ENCODE measurements around the gene TMCO5A.
"Not testable (repeated sequence)": the region's sequence is repeated elsewhere in the genome, so short reads cannot be mapped to it uniquely, and the experiment has no call there.

The TMCO5A gene

DNA sequence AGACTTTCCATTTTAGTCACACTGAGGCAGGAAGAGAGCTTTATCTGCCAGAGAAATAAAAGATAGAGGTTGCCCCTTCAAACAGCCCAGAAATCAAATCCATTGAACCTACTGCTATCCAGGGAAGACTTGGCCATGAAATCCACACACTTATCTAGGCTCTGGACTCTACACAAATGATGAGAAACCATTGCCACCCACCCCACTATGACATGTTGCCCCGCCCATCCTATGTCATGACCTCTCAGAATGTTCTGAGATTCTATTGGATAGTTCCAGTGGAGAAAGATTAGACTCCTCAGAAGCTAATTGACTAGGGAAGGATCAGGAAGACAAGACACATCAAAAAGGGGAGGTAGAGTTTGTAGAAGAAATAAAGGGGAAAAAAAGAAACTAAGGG, at the start of gene TMCO5A:
TSS of gene TMCO5A (plus strand) at position 301 of the 400 bp plus-strand sequence. CDS start 1,684 bp downstream, outside the sequence.
- no peak for DNase-seq

- DNase-seq: no peak
Measured at GRCh38 chr15:37885651-37886050, 48.8 kb upstream of the TMCO5A start.

- no peak for DNase-seq
Measured at GRCh38 chr15:37888356-37888755, 46.1 kb upstream of the TMCO5A start.

GRCh38 chr15:37891766-37892368, 42.6 kb upstream of the TMCO5A start:
- DNase-seq: no peak

- no peak for DNase-seq
Measured at GRCh38 chr15:37893309-37893708, 41.1 kb upstream of the TMCO5A start.

DNA sequence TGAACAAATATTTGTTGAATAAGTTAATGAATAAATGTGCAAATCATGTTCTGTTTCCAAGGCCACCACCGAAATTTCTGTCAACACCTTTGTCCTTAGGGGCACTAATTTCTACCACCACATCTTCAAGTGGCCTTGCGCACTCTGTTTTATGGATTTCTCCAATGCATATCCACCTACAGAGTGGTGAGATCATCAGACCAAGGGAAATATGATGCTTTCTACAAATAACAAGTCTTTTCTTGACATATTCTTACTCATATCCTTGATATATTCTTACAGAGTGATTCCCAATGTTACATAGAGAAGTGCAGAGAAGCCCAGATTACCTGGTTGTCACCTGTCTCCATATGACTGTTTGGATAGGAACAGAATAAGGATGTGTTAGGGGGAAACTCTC, 36.1 kb upstream of the TMCO5A start:
- DNase-seq: no peak

GRCh38 chr15:37900326-37901221, 33.9 kb upstream of the TMCO5A start:
- no peak for DNase-seq

GRCh38 chr15:37902126-37902525, 32.3 kb upstream of the TMCO5A start:
- DNase-seq: no peak

DNA sequence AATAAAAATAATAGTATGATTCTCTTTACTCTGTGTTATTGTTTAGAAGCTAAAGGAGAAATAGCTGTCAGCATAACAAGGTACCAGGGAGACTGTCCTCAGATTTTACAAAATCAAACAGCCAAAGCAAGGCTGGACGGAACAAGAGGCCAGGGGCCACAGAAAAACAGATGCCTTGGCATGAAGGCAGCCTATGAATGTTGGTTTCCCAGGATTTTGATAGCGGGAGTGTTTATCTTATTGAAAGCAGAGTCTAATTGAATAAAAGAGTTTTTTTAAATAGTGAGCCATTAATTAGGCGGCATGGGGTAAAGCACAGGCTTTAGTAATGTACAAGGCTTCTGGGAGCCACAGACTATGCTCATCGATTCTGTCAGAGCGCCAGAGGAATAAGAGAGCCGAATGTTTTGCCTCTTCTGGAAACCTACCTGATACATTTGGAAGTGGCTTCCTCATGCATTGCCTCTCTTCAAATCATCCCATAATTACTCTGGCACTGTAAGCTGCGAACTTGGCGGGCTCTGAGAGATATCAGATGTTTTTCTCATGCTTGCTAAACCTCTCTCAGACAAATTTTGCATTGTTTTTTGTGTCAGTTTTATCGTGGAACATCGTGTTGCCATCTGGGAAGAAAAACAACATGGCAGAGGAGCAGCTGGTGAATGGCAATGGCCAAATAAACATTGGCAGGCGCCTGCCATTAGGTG, 30.4 kb upstream of the TMCO5A start:
- DNase-seq: no peak

DNA sequence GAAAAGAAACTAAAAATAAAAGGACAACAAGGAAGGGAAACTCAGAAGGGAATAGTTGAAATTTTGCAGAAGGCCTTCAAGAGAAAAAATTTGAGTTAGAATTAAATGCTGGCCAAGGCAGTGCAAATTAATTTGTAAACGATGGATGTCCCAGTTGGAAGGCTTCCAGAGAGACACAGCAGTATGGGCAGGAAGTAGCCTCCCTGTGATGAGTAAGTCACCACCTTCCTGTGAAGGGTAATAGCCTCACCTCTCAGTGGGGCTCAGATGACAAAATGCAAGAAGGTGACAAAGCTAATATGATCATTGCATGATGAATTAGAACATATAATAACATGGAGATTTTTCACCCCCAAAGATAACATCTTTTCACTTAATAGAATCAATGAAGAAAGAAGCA, 27.3 kb upstream of the TMCO5A start:
- DNase-seq: no peak

- no peak for DNase-seq
Measured at GRCh38 chr15:37921527-37922385, 12.7 kb upstream of the TMCO5A start.

GRCh38 chr15:37926136-37926535, 8.3 kb upstream of the TMCO5A start:
- no peak for DNase-seq

DNA sequence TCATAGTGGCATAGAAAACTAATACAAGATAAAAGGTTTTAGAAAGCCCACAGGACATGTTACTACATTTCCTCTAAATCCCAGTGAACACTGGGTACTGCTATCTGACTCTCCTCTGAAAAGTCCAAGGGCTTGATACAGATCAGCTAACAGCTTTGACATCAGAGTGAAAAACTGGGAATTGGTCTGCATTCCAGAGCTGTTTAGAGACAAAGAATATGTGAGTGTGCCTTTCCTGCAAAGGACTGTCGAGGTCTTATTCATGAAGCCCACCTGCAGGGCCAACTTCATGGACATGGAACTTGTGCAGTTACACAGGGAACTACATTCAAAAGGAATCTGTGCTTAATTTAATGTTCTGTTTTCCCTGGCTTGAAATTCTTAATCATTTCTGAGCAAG, 5.2 kb upstream of the TMCO5A start:
- no peak for DNase-seq

- DNase-seq: no peak
Measured at GRCh38 chr15:37931321-37931720, 3.1 kb upstream of the TMCO5A start.

GRCh38 chr15:37931868-37932267, 2.6 kb upstream of the TMCO5A start:
- DNase-seq: no peak

DNA sequence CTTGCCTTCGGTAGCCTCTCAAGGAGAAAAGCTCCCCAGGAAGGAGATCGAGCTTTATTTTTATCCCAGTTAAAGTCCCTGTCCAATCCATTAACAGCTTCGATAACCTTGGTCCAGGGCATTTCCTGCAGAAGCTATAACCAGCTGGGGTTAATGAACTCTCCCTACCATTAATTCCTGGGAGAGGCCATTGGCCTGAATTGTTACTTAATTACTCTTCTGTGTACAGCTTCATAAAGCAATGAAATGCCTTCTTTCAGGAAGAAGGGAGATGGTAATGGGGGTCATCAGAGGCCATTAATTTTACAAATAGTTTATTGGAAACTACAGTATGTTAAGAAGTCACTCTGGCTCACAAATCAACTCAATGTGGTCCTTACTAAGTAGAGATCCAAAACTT, 1.9 kb upstream of the TMCO5A start:
- DNase-seq: no peak

GRCh38 chr15:37933666-37934065, 774 bp upstream of the TMCO5A start:
- no peak for DNase-seq

GRCh38 chr15:37940876-37941275, 6.4 kb downstream of the TMCO5A start:
- no peak for DNase-seq

- DNase-seq: no peak
Measured at GRCh38 chr15:37941779-37942178, 7.3 kb downstream of the TMCO5A start.

DNA sequence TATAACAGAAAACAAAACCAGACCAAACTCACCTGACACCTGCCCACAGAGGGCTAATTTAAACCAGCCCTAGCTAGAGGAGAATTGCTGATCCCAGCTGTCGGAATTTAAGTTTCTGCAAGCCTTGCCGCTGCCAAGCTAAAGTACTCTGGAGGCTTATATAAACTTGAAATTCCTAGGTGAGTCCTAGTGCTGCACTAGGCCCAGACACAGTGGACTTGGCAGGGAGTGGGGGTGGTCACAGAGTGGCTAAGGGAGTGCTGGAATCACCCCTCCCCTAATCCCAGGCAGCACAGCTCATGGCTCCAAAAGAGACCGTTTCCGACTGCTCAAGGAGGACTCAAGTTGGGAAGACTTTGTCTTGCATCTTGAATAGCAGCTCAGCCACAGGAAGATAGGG, 17.6 kb downstream of the TMCO5A start:
- no peak for DNase-seq

DNA sequence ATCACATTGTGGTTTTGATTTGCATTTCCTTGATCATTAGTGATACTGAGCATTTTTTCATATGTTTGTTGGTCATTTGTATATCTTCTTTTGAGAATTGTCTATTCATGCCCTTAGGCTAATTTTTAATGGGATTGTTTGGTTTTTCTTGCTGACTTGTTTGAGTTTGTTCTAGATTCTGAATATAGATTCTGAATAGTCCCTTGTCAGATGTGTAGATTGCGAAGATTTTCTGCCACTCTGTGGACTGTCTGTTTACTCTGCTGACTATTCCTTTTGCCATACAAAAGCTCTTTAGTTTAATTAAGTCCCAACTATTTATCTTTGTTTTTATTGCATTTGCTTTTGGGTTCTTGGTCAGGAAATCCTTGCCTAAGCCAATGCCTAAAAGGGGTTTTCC, 26.3 kb downstream of the TMCO5A start:
- DNase-seq: not testable (repeated sequence)

DNA sequence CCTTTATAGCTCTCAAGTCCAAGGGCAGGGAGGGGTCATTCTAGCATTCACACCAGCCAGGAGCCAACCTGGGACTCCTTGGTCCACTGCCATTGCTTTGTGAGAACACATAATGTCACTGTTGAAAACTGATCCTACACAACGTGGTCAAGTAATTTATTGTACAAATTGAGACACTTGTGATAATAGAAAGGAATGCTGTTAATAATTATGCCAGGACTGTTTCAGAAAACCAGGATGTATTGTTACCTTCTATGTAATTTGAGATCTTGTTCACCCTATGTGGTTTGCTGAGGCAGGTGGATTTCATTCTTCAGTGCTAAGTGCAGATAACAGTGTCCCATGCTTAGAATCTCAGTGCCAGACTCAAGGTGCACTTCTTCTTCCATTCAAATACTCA, 33.3 kb downstream of the TMCO5A start:
- DNase-seq: no peak

- no peak for DNase-seq
Measured at GRCh38 chr15:37973856-37974255, 39.4 kb downstream of the TMCO5A start.

Data from CD4-positive, alpha-beta T cell treated with Interferon gamma for 1 hour (primary cell).